HG03575 (cell line): ENCODE data around the gene RTL5.
"Not testable (repeated sequence)": the region's sequence is repeated elsewhere in the genome, so short reads cannot be mapped to it uniquely, and the experiment has no call there.

ENCODE experiments used
- ATAC-seq: cut with Tn5 transposase; IDR thresholded peaks from one replicate; pipeline ENCODE4 v1.9.1; 2021; ENCODE audit not compliant: unreplicated experiment, insufficient number of reproducible peaks, low FRiP score; ENCODE audit errors: extremely low read depth

RTL5 gene

GRCh38 chrX:72131317-72132294 lies at the start of gene RTL5:
RTL5 (minus strand) TSS chrX:72131915.
- ATAC-seq = no peak

GRCh38 chrX:72180539-72180938 lies 48.8 kb upstream of the RTL5 start:
- no peak for ATAC-seq

DNA sequence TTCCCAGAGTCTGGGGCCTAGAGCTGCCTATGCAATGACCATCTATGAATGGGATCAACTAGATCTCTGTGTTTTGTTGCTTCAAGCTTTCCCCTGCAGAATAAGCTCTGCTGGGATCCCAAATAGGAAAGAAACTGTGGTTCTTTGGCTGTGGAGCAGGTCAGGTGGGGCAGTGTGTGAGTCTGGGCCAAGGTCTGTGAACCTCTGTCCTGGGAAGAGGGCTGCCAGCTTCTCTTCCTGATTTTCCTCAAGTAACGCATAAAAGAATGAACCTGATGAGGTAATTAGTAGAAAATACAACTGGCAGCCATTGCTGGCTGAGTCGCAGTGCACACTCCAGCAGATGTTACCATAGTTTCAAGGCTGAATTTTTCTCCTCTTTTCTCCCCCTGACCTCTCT lies 45.3 kb upstream of the RTL5 start:
- no peak for ATAC-seq

DNA sequence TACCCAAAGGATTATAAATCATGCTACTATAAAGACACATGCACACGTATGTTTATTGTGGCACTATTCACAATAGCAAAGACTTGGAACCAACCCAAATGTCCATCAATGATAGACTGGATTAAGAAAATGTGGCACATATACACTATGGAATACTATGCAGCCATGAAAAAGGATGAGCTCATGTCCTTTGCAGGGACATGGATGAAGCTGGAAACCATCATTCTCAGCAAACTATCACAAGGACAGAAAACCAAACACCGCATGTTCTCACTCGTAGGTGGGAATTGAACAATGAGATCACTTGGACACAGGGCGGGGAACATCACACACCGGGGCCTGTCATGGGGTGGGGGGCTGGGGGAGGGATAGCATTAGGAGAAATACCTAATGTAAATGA lies 44.6 kb upstream of the RTL5 start:
- ATAC-seq = not testable (repeated sequence)

DNA sequence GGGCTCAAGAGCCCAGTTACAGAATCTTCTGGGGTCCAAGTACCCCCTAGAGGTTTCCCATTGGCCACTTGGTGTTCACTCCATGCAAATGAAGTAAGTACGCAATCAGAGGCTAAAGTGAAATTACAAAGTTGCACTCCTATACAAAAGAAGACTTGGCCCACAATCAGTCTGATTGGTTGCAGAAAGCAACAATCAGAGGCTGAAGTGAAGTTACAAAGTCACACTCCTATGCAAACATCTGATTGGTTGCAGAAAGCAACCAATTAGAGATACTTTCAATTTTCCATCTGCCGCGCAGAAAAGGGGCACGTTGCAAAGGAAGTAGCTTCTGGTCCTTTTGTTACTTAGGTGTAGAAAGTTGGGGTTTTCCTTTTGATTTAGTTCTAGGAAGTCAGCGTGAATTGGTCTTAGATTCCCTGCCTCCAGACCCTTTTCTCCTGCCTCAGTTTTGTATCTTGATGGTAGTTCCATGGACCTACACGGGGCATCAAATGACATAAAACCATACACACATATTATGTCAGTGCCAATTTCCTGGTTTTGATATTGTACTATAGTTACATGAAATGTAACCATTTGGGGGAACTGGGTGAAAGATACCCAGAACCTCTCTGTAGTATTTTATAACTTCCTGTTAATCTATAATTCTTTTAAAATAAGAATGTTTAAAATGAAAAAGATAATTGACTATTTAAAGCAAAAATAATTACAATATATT lies 37.5 kb upstream of the RTL5 start:
- ATAC-seq = no peak

DNA sequence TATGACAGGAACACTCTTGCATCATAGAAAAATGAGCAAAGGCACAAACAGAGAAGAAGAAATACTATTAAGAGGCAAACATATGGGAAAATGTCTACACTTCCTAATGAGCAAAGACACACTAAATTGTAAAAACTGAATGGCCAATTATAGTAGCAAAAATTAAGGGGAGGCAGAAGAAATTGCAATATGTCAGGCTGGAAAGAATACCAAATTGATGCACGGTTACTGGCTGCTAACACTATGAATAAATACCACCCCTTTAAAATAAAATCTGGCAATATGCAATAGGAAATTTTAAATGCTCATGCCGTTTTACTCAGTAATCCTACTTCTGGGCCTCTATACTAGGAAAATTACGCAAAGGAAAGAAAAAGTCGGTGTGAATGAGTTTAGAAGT lies 33.8 kb upstream of the RTL5 start:
- ATAC-seq = no peak

- ATAC-seq = no peak
Observed at GRCh38 chrX:72159769-72160168, 28.1 kb upstream of the RTL5 start.

DNA sequence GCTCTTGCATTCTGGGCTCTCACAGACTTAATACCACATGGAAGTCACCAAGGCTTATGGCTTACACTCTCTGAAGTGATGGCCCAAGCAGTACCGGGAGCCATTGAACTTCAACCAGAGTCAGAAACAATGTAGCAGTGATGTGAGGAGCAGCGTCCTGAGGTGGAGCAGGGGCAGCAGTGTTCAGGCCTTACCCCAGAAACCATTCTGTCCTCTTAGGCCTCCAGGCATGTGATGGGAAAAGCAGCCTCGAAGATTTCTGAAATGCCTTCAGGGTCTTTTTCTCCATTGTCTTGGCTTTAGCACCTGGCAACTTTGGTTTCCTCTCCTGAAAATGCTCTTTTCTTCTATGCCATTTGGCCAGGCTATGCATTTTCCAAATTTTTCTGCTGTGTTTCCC lies 27.1 kb upstream of the RTL5 start:
- ATAC-seq = no peak

GRCh38 chrX:72146527-72146926 lies 14.8 kb upstream of the RTL5 start:
- ATAC-seq = no peak

DNA sequence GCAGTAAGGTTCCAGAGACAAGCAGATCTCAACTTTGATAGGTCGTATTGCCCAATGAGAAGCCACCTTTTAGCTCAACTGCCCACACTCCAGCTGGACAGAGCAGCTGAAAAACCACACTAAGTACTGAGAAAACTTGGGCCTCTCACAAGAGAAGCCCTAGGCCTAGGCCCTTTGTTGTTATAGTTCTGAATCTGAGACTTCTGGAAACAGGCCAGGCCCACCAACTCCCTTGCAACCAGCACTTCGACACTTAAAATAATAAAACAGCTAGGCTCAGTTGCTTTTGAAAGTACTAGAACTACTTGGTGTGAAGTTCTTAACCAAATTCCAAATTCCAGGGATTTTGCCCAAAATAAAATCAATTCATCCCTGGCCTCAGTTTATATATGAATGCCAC lies 13.5 kb upstream of the RTL5 start:
- ATAC-seq = no peak

DNA sequence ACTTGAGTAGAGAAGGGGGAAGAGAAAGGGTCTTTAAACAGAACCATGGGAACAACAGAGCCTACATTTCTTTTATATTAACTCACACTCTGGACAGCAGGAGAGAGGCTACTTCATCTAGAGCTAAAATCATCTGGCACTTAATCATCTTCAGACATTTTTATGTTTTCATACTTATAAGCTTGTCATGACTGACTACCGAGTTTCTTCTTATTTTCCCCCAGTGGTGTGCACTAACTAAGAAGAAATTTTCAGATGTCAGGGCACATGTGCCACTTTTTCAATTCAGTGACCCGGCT lies 11.8 kb upstream of the RTL5 start:
- ATAC-seq = no peak

DNA sequence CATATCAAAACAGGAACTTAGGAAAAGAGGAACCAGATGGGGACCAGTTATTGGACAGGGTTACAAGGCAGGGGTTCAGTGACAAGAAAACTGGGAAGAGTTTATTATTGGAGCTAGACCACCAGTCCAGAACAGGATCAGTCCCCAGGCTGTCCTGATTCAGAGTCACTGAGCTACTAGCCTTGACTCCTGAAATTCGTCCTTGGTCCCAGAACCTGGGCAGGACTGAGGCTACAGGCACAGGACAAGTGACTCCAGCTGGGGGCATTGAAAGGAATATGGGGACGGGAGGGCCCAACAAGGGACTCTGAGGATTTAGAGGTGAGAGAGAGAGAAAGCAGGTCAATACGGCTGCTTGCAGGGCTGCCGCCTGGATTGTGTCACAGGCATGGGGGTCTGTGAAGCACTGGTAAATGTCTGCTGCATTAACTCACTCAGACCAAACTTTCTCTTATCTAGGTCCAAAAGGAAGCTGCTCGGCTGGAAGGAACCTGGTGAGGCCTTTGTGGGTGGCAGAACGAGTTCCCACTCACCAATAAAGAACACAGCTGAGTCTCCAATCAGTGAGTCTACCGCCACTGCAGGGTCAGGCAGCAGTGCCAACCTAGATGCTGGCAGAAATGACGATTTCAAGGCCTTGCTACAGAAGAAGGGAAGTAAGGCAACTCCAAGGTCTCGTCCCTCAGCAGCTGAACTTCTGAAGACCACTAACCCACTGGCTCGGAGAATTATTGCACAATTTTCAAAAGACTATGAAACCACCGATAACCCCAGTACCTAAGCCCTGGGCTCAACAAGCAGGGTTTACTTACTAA lies 11.3 kb upstream of the RTL5 start:
- ATAC-seq = no peak

DNA sequence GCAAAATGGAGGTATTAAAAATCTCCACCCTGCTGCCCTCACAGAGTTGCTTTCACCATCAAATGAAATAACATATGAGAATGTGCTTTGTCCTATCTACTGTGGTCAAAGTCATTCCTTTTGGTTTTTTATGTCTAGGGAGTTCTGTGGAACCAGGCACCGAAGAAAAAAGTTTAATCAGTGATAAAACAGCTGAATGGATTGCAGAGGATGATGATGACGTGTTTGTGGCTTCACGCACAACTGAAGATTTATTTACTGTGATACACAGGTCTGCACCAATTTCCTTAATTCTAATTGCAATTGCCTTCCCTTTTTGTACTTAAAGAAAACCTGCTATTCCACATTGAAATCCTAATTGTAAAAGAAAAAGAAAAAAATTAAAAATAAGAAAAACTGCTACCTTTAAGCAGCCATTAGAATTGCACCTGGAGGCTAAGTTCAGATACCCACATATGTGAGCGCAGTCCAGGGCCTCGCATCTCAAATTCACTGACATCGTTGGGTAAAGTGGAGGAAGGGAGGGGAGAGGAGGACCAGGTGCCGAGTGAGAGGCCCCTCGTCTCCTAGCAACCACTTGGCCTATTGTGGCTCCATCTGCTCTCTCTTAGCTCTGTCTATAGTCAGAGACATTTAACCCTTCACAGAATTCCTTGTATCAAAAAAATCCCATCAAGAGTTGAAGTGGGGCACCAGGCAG lies 10.5 kb upstream of the RTL5 start:
- no peak for ATAC-seq

DNA sequence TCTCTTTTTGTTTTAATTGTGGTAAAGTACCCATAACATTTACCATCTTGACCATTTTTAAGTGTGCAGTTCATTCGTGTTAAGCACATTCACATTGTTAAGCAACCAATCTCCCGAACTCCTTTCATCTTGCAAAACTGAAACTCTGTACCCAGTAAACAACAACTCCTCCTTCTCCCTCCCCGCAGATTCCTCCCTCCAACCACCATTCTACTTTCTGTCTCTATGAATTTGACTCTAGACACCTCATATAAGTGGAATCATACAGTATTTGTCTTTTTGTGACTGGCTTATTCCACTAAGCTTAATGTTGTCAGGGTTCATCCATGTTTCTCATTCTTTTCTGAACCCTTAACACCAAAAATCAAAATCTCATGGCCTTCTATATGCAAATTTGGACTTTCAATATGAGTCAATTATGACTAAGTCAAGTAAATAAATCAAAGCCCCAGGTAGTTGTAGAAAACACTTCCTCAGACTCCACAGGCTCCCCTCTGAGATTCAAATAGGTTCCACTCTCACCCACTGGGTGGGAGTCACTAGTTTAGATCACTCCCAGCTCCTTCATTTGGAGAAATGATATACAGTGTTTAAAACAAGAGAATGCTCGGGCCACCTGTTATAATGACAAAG lies 9.8 kb upstream of the RTL5 start:
- ATAC-seq = peak; percentile 58

- ATAC-seq = no peak
Observed at GRCh38 chrX:72139538-72139937, 7.8 kb upstream of the RTL5 start.

DNA sequence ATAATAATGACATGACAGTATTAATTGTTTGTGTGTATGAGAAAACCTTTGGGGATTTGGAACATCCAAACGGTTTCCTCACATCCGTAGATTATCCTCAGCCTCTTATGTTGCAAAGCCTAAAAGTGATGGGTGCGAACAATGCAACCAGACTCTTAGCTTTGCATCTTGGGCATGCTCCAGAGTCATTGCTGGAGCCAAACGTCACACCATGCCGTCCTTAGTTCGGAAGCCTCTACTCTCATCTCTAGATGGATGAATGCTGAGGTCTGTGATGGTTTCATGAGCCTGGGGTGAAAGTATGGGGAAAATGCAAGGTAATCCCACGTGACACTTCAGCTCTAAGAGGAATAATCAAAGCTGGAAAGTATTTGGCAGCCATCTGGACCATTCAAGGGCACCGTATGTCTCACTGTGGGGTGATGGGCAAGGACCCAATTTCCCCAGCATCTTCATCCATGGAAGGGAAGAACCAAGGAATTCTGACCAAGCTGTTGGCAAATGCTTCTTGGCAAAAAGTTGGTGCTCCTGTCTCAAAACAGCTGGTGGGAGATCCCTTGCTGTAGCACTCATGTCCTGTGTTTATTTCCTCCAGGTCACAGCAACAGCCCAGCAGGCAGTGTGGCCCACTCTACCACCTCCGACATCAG lies 6.3 kb upstream of the RTL5 start:
- no peak for ATAC-seq

GRCh38 chrX:72133851-72134546 lies 2.3 kb upstream of the RTL5 start:
- no peak for ATAC-seq

DNA sequence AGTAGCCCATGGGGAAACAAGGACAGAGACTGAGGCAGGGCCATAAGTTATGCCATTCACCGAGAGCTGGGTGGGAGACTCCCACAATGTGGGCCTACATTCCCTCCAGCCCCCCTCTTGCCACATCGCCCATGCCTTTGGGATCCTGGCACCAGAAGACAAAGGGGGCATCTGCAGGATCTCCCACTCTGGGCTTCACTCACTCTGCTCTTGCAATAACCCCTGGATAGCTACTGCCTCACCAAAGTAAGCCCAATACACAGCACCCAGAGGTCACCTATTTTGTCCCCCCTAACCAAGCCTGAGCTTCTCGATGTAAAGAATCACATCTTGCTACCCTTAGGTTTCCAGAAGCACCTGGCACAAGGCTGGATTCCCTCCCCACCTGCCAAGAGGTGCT lies 741 bp upstream of the RTL5 start:
- ATAC-seq = no peak
